ENCODE data around the gene TKTL1. TPM values are rescaled to one million over a fixed set of nuclear protein-coding genes. Genes with fewer than 3 reads are reported as not detected.

The TKTL1 gene
- total RNA-seq, 6 donors from 2014 or later: 0.20 to 1.2 (median 0.24) TPM; not detected in 3

DNA sequence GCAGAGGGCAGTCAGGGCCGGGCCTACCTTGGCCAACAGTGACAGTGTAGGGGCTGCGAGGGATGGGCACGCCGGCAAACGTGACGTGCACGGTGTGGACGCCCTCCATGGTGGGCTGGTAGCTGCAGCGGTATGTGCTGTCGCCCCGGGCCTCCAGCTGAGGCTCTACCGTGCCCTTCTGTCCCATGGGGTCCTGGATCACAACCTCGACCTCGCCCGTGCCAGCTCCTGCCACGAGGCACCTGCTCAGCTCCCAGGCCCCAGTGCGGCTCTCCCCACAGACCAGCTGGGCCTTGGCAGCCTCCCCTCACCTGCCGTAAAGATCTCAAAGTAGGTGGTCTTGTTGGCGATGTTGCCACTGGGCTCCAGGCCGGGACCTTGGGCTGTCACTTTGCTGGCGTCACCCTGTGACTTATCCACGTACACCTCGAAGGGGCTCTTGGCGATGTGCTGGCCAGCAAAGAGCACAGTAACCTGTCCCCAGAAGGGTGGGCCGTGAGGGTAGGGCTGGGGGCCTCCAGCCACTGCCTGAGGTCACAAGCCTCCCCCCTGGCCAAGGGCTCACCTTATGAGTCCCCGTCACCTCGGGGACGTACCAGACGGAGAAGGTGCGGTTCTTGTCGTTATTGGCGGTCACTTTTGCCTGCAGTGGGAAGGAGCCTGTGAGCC lies 70.5 kb downstream of the TKTL1 start:
- 87% methylated on average over 32 of the region's 32 CpGs; no CpG with 5 or more reads in 1 of the 2 donors for WGBS, 2 donors
- Histone ChIP-seq H3K27me3 (no peaks in the 10 kb centered on the region), H3K4me1 (peaks cover 14 to 31% (median 15%) of the 10 kb centered on the region in 4 donors), H3K27ac (peak overlapping the region in 3 of 4 donors; percentile 7 to 95 (median 27)), H3K4me3 (no peak overlapping the region), H3K9me3 (peaks cover 0 to 8% (median 0%) of the 10 kb centered on the region in 4 donors), H3K36me3 (peaks cover 7 to 68% (median 60%) of the 10 kb centered on the region in 4 donors)
- no peak for ATAC-seq (ENCODE audit: low FRiP score in 2 of 2)
- DNase-seq: peak in 1 of 2 donors; percentile 51
- TF ChIP-seq POLR2AphosphoS5 (IDR thresholded peaks at IDR 0.05): no peak
- TF ChIP-seq, protein P1, sequence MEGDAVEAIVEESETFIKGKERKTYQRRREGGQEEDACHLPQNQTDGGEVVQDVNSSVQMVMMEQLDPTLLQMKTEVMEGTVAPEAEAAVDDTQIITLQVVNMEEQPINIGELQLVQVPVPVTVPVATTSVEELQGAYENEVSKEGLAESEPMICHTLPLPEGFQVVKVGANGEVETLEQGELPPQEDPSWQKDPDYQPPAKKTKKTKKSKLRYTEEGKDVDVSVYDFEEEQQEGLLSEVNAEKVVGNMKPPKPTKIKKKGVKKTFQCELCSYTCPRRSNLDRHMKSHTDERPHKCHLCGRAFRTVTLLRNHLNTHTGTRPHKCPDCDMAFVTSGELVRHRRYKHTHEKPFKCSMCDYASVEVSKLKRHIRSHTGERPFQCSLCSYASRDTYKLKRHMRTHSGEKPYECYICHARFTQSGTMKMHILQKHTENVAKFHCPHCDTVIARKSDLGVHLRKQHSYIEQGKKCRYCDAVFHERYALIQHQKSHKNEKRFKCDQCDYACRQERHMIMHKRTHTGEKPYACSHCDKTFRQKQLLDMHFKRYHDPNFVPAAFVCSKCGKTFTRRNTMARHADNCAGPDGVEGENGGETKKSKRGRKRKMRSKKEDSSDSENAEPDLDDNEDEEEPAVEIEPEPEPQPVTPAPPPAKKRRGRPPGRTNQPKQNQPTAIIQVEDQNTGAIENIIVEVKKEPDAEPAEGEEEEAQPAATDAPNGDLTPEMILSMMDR (IDR thresholded peaks at IDR 0.05): no peak
- no peak for TF ChIP-seq EP300 (IDR thresholded peaks at IDR 0.05)
- TF ChIP-seq POLR2A (IDR thresholded peaks at IDR 0.05): no peak

DNA sequence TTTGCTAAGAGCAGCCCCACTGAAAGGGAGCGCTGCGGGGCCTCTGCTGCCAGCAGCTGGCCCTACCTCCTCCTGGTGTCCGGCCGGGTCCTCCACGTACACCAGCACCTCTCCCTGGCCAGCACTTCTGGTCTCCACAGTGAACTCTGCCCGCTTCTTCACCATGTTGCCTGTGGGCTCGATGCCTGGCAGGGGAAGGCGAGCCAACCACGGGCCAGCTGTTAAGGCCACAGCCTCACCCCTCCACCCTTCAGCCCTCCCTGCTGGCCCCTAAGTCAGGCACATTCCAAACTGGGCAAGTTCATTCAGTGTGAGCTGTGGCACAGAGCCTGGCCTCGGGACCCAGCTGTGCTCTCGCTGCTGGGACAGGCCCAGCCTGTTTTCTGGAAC lies 71.1 kb downstream of the TKTL1 start:
- peak overlapping the region in 3 of 4 donors; percentile 27 to 95 (median 89) for H3K27ac ChIP-seq
- peak in 1 of 2 donors; percentile 39 for DNase-seq
- no peak for ATAC-seq (ENCODE audit: low FRiP score in 2 of 2)
- H3K27me3 ChIP-seq: no peaks in the 10 kb centered on the region
- H3K4me3 ChIP-seq: no peak overlapping the region
- WGBS, 2 donors: 83% methylated on average over 11 of the region's 11 CpGs; no CpG with 5 or more reads in 1 of the 2 donors
- peaks cover 7 to 63% (median 54%) of the 10 kb centered on the region in 4 donors for H3K36me3 ChIP-seq
- H3K9me3 ChIP-seq: peaks cover 0 to 11% (median 0%) of the 10 kb centered on the region in 4 donors
- TF ChIP-seq POLR2AphosphoS5 (IDR thresholded peaks at IDR 0.05) (no peak), EP300 (IDR thresholded peaks at IDR 0.05) (no peak), POLR2A (IDR thresholded peaks at IDR 0.05) (no peak)
- TF ChIP-seq, protein P1 (IDR thresholded peaks at IDR 0.05): no peak
- H3K4me1 ChIP-seq: peaks cover 14 to 34% (median 15%) of the 10 kb centered on the region in 4 donors

DNA sequence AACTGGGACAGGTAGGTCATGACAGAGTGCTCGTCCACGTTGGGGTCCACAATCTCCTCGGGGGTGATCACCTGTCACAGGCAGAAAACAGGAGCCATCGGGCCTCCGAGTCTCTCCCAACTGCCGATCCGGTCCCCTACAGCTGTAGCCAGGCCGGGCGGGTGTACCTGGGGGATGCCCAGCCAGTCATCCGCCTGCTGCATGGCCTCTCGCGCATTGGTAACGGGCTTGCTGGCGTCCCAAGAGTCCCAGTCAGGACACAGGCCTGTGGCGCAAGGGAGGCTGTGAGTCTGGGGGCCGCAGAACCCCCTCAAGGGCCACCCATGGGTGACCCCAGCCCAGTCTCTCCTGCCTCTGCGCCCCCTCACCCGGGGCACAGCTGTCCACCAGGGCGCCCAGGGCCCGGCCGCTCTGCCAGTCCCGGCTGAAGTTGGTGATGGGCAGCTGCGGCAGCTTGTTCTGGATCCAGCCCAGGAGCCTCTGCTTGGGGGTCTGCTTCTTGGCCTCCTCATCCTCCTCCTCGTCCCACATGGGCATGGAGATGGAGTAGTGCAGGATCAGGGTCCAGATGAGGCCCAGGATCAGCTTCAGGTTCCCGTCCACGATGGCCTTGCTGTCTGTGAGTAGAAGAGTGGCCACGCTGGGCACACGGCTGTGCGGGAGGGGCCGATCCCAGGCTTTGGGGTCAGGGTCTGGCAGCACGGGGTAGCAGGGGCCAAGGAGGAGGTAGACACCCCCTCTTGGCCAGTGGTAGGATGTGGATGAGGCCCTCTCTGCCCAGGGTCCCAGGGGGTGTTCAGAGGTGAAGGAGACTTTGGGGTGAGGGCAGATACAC lies 72.1 kb downstream of the TKTL1 start:
- H3K9me3 ChIP-seq: peaks cover 0 to 11% (median 0%) of the 10 kb centered on the region in 4 donors

GRCh38 chrX:154368630-154369448 lies 73.2 kb downstream of the TKTL1 start:
- TF ChIP-seq, protein P1 (IDR thresholded peaks at IDR 0.05): no peak
- TF ChIP-seq POLR2A (IDR thresholded peaks at IDR 0.05): peak in 2 of 4 donors; percentile 28 to 49
- TF ChIP-seq POLR2AphosphoS5 (IDR thresholded peaks at IDR 0.05): peak; percentile 25 to 32
- TF ChIP-seq EP300 (IDR thresholded peaks at IDR 0.05): no peak
- WGBS, 2 donors: 7 to 38% methylated on average over 3 to 11 of the region's 16 CpGs
- Histone ChIP-seq H3K4me3 (peak overlapping the region; percentile 10 to 88 (median 78)), H3K27ac (peak overlapping the region; percentile 82 to 95 (median 88)), H3K27me3 (no peaks in the 10 kb centered on the region), H3K36me3 (peaks cover 0 to 44% (median 37%) of the 10 kb centered on the region in 4 donors), H3K4me1 (peaks cover 25 to 54% (median 29%) of the 10 kb centered on the region in 4 donors), H3K9me3 (peaks cover 0 to 11% (median 0%) of the 10 kb centered on the region in 4 donors)
- ATAC-seq (ENCODE audit: low FRiP score in 2 of 2): peak; percentile 67 to 70
- peak; percentile 86 to 89 for DNase-seq

More for the DNA sequence above, 72.1 kb downstream of the TKTL1 start:
- DNase-seq: peak in 1 of 2 donors; percentile 52
- peaks cover 19 to 43% (median 22%) of the 10 kb centered on the region in 4 donors for H3K4me1 ChIP-seq
- H3K4me3 ChIP-seq: peak overlapping the region in 3 of 4 donors; percentile 77 to 88 (median 78)
- WGBS, 2 donors: 76 to 86% methylated on average over 3 to 26 of the region's 31 CpGs
- H3K27me3 ChIP-seq: no peaks in the 10 kb centered on the region
- TF ChIP-seq POLR2AphosphoS5 (IDR thresholded peaks at IDR 0.05): no peak
- no peak for TF ChIP-seq EP300 (IDR thresholded peaks at IDR 0.05)
- TF ChIP-seq POLR2A (IDR thresholded peaks at IDR 0.05): no peak
- TF ChIP-seq, protein P1 (IDR thresholded peaks at IDR 0.05): no peak
- H3K27ac ChIP-seq: peak overlapping the region; percentile 82 to 95 (median 88)
- ATAC-seq (ENCODE audit: low FRiP score in 2 of 2): no peak
- peaks cover 0 to 52% (median 44%) of the 10 kb centered on the region in 4 donors for H3K36me3 ChIP-seq
